Renal cortex interstitium (tissue), 11 donors: ENCODE data around the gene PLEKHG7. TPM values are rescaled to one million over a fixed set of nuclear protein-coding genes. Genes with fewer than 3 reads are reported as not detected.
"Not testable (repeated sequence)": the region's sequence is repeated elsewhere in the genome, so short reads cannot be mapped to it uniquely, and the experiment has no call there.

Experiments used
- DNase-seq, 11 donors: peaks; one replicate each; pipeline ENCODE4 v3.0.0-alpha.2; 2013; ENCODE audit warnings: low read depth in 9 of 11, low spot score in 4 of 11; ENCODE audit errors: extremely low read depth in 1 of 11
- polyA plus RNA-seq, 3 donors: library from polyadenylated mRNA; unstranded; fragments of 120-200 nt; gene quantifications; one replicate each; pipeline ENCODE4 v1.2.1, GENCODE V29; 2013; ENCODE audit not compliant: insufficient read length in 3 of 3

The PLEKHG7 gene
- polyA plus RNA-seq, 3 donors, result 0.49 to 1.1 (median 0.75) TPM

GRCh38 chr12:92778525-92778924 lies 75.7 kb downstream of the PLEKHG7 start:
- no peak for DNase-seq

DNA sequence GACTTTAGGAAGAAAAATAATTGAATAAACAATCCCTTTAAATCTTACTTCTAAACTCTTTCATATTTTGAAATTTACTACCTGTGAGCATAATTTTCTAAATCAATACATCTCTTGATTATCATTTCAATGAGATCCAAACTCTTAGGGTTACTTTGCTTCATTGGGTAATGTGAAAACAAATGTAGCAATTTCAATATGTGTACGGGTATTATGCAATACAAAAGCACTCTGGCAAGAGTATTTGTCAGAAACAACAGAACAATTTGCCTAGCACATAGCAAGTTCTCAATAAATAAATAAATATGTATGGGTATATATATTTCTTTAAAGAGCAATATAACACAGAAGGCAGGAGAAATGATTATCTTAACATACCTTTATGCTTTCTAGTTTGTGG lies 77.1 kb downstream of the PLEKHG7 start:
- no peak for DNase-seq

GRCh38 chr12:92784356-92784755 lies 81.6 kb downstream of the PLEKHG7 start:
- DNase-seq, result no peak

DNA sequence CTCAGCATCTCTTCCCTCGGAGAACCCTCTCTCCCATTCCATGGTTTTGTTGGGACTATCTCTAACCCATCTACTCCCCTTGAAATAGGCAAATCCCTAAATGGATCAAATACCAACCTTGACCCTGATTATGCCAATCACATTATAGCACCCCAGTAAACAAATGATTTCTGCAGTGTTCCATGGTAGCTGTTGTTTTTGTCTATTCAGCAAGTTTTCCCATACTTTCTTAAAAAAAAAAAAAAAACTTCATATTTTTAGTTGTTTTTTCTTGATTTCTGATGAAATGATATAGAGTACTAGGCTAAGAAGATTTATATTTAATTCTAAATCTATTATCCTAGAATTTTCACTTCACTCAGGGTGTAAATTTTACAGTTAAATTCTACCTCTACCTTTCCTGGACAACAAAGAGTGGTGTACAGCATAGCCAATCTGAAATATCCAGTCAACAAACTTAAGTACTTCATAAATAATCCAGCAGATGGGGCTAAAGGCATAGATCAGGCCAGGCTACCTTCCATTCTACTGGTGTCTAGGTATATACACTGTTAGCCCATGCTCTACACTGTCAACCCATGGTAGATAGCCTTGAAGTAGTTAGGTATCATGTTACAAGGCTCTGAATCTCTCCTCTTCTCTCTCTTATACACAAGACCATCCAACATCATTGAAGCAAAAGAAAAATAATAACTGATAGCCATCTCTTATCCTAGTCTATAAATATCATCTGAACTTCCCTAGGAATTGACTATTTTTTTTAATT lies 82.2 kb downstream of the PLEKHG7 start:
- DNase-seq, result peak; percentile 23 to 65 (median 41)

DNA sequence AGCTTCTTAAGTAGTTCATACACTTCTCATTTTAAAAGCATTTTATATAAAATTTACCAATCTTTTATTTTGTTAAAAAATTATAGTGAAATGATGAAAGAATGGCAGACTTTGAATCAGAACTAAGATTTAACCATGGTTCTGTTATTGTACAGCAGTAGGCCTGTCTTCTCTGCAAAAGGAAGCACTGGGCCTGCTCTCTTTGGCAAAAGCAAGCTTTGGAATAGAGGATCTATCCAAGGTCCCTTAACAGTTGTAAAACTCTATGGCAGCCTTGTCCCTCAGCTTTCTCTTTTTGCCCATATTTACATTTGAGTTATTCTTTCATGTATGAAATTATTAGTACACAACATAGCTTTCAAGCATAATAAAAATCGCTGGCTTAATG lies 82.8 kb downstream of the PLEKHG7 start:
- no peak for DNase-seq

DNA sequence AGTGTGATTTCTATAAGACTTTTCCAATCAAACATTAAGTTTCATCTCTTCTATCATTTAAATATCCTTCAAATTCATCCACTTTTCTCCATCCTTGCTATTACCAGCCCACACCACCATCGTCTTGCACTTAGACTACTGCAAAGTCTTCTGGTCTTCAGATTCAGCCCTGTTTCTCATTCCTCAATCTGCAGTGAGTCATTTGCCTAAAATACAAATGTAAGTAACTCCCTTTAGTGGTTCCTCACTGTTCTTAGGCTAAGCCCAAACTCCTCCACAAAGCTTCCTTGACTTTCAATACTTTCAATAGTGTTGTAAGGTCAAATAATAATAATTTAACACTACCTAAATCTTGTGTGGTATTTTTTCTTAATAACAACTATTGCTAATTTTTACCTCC lies 83.3 kb downstream of the PLEKHG7 start:
- no peak for DNase-seq

DNA sequence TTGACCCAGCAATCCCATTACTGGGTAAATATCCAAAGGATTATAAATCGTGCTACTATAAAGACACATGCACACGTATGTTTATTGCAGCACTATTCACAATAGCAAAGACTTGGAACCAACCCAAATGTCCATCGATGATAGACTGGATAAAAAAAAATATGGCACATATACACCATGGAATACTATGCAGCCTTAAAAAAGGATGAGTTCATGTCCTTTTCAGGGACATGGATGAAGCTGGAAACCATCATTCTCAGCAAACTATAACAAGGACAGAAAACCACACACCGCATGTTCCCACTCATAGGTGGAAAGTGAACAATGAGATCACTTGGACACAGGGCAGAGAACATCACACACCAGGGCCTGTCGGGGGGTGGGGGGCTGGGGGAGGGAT lies 91.6 kb downstream of the PLEKHG7 start:
- not testable (repeated sequence) for DNase-seq

DNA sequence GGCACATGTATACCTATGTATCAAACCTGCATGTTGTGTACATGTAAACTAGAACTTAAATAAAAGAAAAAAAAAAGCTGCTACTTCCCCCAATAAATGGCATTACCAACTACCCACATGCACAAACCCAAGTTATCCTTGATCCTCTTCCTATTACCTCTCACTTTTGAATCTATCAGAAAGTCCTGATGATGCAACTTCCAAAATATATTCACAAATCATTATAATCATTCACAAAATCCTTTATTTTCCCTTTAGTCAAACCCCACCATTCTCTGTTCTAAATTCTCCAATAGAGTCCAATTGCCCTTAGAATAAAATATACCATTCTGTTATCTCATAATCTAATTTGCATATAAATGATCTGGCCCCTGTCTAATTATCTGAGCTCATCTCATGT lies 92.0 kb downstream of the PLEKHG7 start:
- DNase-seq, result no peak

GRCh38 chr12:92796650-92797049 lies 93.9 kb downstream of the PLEKHG7 start:
- no peak for DNase-seq

DNA sequence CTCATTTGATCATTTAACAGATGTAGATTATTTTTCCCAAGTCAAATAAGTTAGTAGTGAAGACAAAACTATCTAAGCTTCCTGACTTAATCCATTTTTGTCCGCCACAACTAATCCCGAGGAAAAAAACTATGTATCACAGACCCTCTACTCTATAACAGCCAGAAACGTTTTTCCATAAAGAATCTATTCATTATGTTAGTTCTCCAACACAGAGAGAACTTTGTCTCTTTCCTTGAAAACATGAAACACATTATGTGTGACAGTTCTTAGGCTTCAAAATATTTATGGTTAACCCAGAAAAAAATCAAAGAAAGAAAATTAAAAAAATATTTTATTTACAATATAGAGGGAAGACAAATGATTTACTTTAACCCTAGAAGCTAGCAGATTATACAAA lies 100.1 kb downstream of the PLEKHG7 start:
- DNase-seq, result no peak

DNA sequence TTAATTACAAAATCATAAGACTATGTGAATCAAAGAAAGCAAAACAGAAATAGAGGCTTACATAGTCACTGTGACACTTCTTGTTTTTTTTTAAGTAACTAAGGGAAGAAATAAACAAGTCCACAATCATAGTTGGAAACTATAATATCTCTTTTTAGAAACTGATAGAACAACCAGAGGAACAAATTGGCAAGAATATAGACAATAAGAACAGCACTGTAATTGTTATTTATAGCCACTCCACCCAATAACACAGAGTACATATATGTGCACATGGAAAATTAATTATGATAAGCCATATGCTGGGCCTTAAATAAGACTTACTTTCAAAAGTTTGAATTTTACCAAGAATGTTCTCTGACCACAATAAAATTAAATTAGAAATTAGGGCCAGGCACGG lies 101.1 kb downstream of the PLEKHG7 start:
- no peak for DNase-seq

GRCh38 chr12:92810370-92810769 lies 107.6 kb downstream of the PLEKHG7 start:
- DNase-seq, result no peak

DNA sequence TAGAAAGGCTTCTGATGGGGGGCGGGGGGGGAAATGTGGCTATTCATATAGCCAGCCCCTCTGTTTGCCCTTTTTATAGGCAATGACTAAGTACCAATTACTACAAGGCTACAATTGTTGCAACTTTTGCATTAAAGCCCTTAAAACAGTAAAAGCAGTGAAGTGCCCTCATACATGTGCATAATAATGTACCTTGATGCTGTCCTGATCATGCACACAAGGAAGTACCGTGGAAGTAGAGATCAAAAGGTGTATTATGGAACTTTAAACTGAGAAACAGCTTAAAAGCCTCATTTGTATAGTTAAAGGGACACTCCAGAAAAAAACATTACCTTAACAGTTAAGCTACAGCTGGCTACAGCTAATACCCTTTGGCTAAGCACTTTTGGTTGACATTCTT lies 111.8 kb downstream of the PLEKHG7 start:
- DNase-seq, result no peak

GRCh38 chr12:92821142-92821541 lies 118.4 kb downstream of the PLEKHG7 start:
- DNase-seq, result no peak

Other genes starting within 250 kb of the PLEKHG7 start
- 10 to 100 TPM; 15.0 to 18.3 (median 17.3) TPM for gene EEA1, start 226.3 kb downstream of the PLEKHG7 start, polyA plus RNA-seq